Globus pallidus (tissue), 1 donor: ENCODE results near the gene CLCN2.
A peak's percentile ranks its signal among the peaks of the same experiment; 100 is the strongest.

Source experiments
- DNase-seq: peaks from one replicate; pipeline ENCODE4 v3.0.0-alpha.2; 2015; ENCODE audit warnings: low spot score

Gene CLCN2

GRCh38 chr3:184380627-184381260, 19.3 kb upstream of the CLCN2 start:
- no peak for DNase-seq

- peak; percentile 38 for DNase-seq
Observed at GRCh38 chr3:184380185-184380626, 18.8 kb upstream of the CLCN2 start.

- no peak for DNase-seq
Observed at GRCh38 chr3:184379358-184380184, 18.2 kb upstream of the CLCN2 start, which contains the start of gene CHRD. Gene CHRD (plus strand): TSS chr3:184380054. CDS start chr3:184380319, 265 bp downstream.

- DNase-seq = no peak
Observed at GRCh38 chr3:184378651-184379357, 17.4 kb upstream of the CLCN2 start.

- DNase-seq = no peak
Observed at GRCh38 chr3:184377882-184378445, 16.6 kb upstream of the CLCN2 start, which contains the start of gene THPO. Gene THPO (minus strand): TSS chr3:184378207. CDS start chr3:184376259, 1,948 bp downstream.

- no peak for DNase-seq
Observed at GRCh38 chr3:184377374-184377773, 16.0 kb upstream of the CLCN2 start.

GRCh38 chr3:184375747-184376461, 14.5 kb upstream of the CLCN2 start:
- DNase-seq = no peak

- DNase-seq = no peak
Observed at GRCh38 chr3:184373422-184373821, 12.0 kb upstream of the CLCN2 start.

GRCh38 chr3:184372911-184373310, 11.5 kb upstream of the CLCN2 start:
- no peak for DNase-seq

GRCh38 chr3:184372296-184372821, 11.0 kb upstream of the CLCN2 start:
- DNase-seq = no peak

GRCh38 chr3:184371570-184372018, 10.2 kb upstream of the CLCN2 start:
- DNase-seq = peak; percentile 78

- peak; percentile 52 for DNase-seq
Observed at GRCh38 chr3:184368586-184369183, 7.3 kb upstream of the CLCN2 start.

- DNase-seq = no peak
Observed at GRCh38 chr3:184368116-184368515, 6.7 kb upstream of the CLCN2 start.

GRCh38 chr3:184366619-184367289, 5.3 kb upstream of the CLCN2 start:
- no peak for DNase-seq

- peak; percentile 94 for DNase-seq
Observed at GRCh38 chr3:184362668-184363546, 1.5 kb upstream of the CLCN2 start.

GRCh38 chr3:184361932-184362667, 695 bp upstream of the CLCN2 start:
- no peak for DNase-seq

- DNase-seq = peak; percentile 29
Observed at GRCh38 chr3:184360929-184361531, 375 bp downstream of the CLCN2 start.
